ENCODE data around the gene ACP3.

DNA sequence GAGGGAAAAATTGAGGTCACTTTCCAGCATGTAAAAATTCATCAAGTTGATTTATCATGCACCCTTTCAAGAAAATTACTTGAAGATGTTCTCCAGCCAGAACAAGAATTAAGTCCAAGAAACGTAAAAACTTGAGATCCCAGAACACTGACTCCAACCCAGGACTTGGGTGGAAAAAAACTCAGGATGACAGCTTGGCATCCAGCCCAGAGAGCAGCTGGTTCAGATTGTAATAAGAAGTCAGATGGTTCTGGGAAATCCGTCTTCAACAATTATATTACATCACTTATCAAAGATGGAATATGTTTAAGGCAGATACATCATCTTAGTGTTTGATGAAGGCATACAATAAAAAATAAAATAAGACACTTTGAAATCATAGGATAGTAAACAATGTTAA, 77.1 kb downstream of the ACP3 start:
- TF ChIP-seq, protein P1, sequence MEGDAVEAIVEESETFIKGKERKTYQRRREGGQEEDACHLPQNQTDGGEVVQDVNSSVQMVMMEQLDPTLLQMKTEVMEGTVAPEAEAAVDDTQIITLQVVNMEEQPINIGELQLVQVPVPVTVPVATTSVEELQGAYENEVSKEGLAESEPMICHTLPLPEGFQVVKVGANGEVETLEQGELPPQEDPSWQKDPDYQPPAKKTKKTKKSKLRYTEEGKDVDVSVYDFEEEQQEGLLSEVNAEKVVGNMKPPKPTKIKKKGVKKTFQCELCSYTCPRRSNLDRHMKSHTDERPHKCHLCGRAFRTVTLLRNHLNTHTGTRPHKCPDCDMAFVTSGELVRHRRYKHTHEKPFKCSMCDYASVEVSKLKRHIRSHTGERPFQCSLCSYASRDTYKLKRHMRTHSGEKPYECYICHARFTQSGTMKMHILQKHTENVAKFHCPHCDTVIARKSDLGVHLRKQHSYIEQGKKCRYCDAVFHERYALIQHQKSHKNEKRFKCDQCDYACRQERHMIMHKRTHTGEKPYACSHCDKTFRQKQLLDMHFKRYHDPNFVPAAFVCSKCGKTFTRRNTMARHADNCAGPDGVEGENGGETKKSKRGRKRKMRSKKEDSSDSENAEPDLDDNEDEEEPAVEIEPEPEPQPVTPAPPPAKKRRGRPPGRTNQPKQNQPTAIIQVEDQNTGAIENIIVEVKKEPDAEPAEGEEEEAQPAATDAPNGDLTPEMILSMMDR (IDR thresholded peaks at IDR 0.05) = no peak
- TF ChIP-seq POLR2A (IDR thresholded peaks at IDR 0.05) (no peak), POLR2AphosphoS5 (IDR thresholded peaks at IDR 0.05) (no peak)
